ENCODE data around the gene SLC19A1. TPM values are rescaled to one million over a fixed set of nuclear protein-coding genes. Genes with fewer than 3 reads are reported as not detected.
A peak's percentile ranks its signal among the peaks of the same experiment; 100 is the strongest.

SLC19A1 gene
- total and polyA plus RNA-seq, 8 donors, result 2.9 to 23.3 (median 5.3) TPM

- intact Hi-C loops (cut with DNase I; ENCODE audit: low total_unique reads), result no loop called here
- DNase-seq, result peak in 1 of 2 donors; percentile 80
Observed at GRCh38 chr21:45470773-45471524, 71.3 kb downstream of the SLC19A1 start.

GRCh38 chr21:45470087-45470515 is 72.1 kb downstream of the SLC19A1 start:
- Histone ChIP-seq H3K4me1 (peaks cover 15 to 44% (median 23%) of the 10 kb centered on the region in 4 donors), H3K36me3 (peaks cover 0 to 24% (median 13%) of the 10 kb centered on the region in 4 donors), H3K27me3 (peaks cover 0 to 32% (median 0%) of the 10 kb centered on the region in 3 donors), H3K9me3 (no peaks in the 10 kb centered on the region), H3K27ac (peak overlapping the region in 4 of 5 donors; percentile 75 to 88 (median 78)), H3K4me3 (no peak overlapping the region)
- WGBS, 5 donors, result 63 to 75% (median 74%) methylated on average over 7 of the region's 7 CpGs
- no peak for DNase-seq
- TF ChIP-seq EP300 (IDR thresholded peaks at IDR 0.05) (no peak), POLR2A (IDR thresholded peaks at IDR 0.05) (no peak), POLR2AphosphoS5 (IDR thresholded peaks at IDR 0.05) (no peak)
- TF ChIP-seq, protein P1, sequence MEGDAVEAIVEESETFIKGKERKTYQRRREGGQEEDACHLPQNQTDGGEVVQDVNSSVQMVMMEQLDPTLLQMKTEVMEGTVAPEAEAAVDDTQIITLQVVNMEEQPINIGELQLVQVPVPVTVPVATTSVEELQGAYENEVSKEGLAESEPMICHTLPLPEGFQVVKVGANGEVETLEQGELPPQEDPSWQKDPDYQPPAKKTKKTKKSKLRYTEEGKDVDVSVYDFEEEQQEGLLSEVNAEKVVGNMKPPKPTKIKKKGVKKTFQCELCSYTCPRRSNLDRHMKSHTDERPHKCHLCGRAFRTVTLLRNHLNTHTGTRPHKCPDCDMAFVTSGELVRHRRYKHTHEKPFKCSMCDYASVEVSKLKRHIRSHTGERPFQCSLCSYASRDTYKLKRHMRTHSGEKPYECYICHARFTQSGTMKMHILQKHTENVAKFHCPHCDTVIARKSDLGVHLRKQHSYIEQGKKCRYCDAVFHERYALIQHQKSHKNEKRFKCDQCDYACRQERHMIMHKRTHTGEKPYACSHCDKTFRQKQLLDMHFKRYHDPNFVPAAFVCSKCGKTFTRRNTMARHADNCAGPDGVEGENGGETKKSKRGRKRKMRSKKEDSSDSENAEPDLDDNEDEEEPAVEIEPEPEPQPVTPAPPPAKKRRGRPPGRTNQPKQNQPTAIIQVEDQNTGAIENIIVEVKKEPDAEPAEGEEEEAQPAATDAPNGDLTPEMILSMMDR (IDR thresholded peaks at IDR 0.05), result no peak
- intact Hi-C loops (cut with DNase I; ENCODE audit: low total_unique reads), result no loop called here

More at GRCh38 chr21:45470773-45471524, 71.3 kb downstream of the SLC19A1 start:
- H3K27me3 ChIP-seq, result peaks cover 0 to 28% (median 0%) of the 10 kb centered on the region in 3 donors
- H3K4me1 ChIP-seq, result peaks cover 15 to 44% (median 23%) of the 10 kb centered on the region in 4 donors
- WGBS, 5 donors, result 35 to 57% (median 49%) methylated on average over 16 to 28 of the region's 28 CpGs
- H3K4me3 ChIP-seq, result peak overlapping the region in 2 of 4 donors; percentile 8 to 16
- TF ChIP-seq POLR2A (IDR thresholded peaks at IDR 0.05) (no peak), EP300 (IDR thresholded peaks at IDR 0.05) (no peak), POLR2AphosphoS5 (IDR thresholded peaks at IDR 0.05) (no peak)
- TF ChIP-seq, protein P1 (IDR thresholded peaks at IDR 0.05), result no peak
- H3K9me3 ChIP-seq, result no peaks in the 10 kb centered on the region
- H3K27ac ChIP-seq, result peak overlapping the region; percentile 75 to 88 (median 77)
- peaks cover 0 to 33% (median 21%) of the 10 kb centered on the region in 4 donors for H3K36me3 ChIP-seq

GRCh38 chr21:45469273-45470086 is 72.8 kb downstream of the SLC19A1 start:
- 63 to 76% (median 68%) methylated on average over 19 to 24 of the region's 24 CpGs for WGBS, 5 donors
- no peak for TF ChIP-seq EP300 (IDR thresholded peaks at IDR 0.05)
- TF ChIP-seq POLR2A (IDR thresholded peaks at IDR 0.05), result no peak
- TF ChIP-seq, protein P1 (IDR thresholded peaks at IDR 0.05), result no peak
- no peak for TF ChIP-seq POLR2AphosphoS5 (IDR thresholded peaks at IDR 0.05)
- peak in 1 of 2 donors; percentile 57 for DNase-seq
- intact Hi-C loops (cut with DNase I; ENCODE audit: low total_unique reads), result no loop called here
- Histone ChIP-seq H3K27me3 (peaks cover 0 to 32% (median 0%) of the 10 kb centered on the region in 3 donors), H3K9me3 (no peaks in the 10 kb centered on the region), H3K4me3 (no peak overlapping the region), H3K27ac (peak overlapping the region in 3 of 5 donors; percentile 44 to 88 (median 76)), H3K4me1 (peaks cover 15 to 44% (median 25%) of the 10 kb centered on the region in 4 donors), H3K36me3 (peaks cover 0 to 18% (median 7%) of the 10 kb centered on the region in 4 donors)

- Histone ChIP-seq H3K27ac (peak overlapping the region in 2 of 5 donors; percentile 44 to 76), H3K9me3 (no peaks in the 10 kb centered on the region), H3K4me3 (no peak overlapping the region), H3K27me3 (peaks cover 0 to 37% (median 0%) of the 10 kb centered on the region in 3 donors), H3K36me3 (peaks cover 0 to 17% (median 6%) of the 10 kb centered on the region in 4 donors), H3K4me1 (peaks cover 15 to 44% (median 25%) of the 10 kb centered on the region in 4 donors)
- TF ChIP-seq, protein P1 (IDR thresholded peaks at IDR 0.05), result no peak
- TF ChIP-seq POLR2AphosphoS5 (IDR thresholded peaks at IDR 0.05), result no peak
- TF ChIP-seq POLR2A (IDR thresholded peaks at IDR 0.05), result no peak
- TF ChIP-seq EP300 (IDR thresholded peaks at IDR 0.05), result no peak
- intact Hi-C loops (cut with DNase I; ENCODE audit: low total_unique reads), result no loop called here
- WGBS, 5 donors, result 89 to 93% (median 91%) methylated on average over 10 to 14 of the region's 14 CpGs
- no peak for DNase-seq
Observed at GRCh38 chr21:45468971-45469272, 73.3 kb downstream of the SLC19A1 start.
